ENCODE data around the gene FAM180B.
"Not testable (repeated sequence)": the region's sequence is repeated elsewhere in the genome, so short reads cannot be mapped to it uniquely, and the experiment has no call there.

FAM180B gene, protein sequence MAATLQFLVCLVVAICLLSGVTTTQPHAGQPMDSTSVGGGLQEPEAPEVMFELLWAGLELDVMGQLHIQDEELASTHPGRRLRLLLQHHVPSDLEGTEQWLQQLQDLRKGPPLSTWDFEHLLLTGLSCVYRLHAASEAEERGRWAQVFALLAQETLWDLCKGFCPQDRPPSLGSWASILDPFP

DNA sequence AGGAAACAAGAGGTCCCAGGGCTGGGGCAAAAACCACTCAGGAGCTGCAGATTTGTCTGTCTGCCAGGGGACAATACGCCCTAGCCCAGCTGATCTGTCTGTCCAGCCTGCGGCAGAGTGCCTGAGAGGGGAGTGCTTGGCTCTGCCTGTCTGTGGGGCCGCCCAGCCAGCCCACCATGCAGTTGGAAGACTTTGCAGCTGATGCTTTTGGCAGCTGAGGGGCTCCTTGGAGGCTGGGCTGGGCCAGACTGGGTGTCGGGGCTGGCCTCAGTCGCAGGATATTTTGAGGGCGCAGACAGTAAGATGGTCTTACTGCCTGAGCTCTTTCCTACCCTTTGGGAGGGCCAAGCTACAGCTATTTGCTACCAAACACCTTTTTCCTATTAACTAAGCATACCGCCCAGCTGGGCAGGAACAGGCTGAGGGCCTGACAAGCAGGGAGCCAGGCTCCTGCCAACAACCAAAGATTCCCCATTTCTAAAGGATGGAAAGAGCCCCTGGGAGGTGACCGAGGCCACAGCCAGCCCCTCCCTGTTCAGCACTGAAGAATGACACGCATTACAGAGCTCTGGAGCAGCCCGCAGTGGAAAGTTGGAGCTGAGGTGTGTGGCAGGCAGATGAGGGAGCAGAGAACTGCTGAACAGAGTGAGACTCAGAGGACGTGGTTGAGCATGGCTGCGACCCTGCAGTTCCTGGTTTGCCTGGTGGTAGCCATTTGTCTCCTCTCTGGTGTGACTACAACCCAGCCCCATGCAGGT, at the start of gene FAM180B:
Gene FAM180B (plus strand): TSS at position 581 of the 758 bp plus-strand sequence. CDS start 91 bp downstream, at position 672.
- no peak for DNase-seq

DNA sequence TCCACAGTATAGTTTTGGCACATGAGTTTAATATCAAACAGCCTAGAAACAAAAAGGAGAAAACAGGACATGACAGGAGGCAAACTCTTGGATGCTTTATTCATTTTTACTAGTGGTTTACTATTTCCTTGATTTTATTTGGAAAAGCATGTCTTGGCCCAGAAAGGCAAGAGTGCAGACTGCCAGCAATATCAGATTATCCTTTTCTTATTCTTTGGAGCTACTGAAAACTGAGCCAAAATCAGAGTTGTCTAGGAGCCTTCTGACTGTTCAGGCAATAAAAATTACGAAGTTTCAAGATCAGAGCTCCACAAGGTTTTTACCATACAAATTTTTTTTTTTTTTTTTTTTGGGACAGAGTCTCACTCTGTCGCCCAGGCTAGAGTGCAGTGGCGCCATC, 49.6 kb upstream of the FAM180B start:
- DNase-seq = no peak

DNA sequence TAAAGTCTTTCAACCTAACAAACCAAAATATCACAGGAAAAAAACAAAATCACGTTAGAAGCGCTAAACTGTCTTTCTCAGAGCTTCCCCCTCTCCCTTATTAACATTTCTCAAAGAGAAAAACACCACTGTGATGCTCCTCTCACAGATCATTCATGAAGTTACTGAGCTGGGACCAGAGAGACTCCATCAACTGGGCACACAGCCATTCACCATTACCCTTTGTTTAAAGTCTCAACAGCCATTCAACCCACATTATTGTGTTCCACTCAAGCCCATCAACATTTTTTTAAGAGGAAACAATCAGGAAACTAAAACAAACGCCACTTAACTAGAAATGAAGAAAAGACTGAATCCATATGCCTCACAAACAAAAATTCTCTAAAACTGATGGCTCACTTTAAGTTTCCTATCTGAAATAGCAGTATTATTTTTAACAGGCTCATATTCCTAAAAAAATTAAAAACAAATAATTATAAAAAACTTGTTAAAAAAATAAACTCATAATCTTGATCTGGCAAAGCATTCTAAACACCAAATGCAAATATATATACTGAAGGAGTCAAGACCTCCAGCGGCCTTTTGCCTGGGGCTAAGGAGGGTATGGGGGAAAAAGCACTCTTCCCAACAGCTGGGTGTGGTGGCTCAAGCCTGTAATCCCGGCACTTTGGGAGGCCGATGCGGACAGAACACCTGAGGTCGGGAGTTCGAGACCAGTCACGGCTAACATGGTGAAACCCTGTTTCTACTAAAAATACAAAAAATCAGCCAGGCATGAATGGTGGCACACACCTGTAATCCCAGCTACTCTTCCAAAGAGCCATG, 47.5 kb upstream of the FAM180B start:
- DNase-seq = peak; percentile 51

DNA sequence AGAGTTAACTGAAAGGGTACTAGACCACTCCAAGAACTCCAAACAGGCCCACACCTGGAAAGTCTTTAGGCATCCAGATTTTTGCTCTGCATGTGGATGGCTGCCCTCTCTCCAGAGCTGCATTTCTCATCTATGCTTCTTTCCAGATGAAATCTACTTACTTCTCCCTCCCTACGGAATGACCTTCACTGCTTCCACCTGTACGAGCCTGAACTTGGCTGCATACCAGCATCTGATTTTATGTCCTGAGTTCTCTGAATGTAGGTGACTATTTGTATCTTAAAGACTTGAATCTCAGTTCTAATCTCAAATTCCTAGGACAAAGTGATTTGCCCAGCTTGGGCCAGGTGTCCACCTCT, 46.8 kb upstream of the FAM180B start:
- no peak for DNase-seq

DNA sequence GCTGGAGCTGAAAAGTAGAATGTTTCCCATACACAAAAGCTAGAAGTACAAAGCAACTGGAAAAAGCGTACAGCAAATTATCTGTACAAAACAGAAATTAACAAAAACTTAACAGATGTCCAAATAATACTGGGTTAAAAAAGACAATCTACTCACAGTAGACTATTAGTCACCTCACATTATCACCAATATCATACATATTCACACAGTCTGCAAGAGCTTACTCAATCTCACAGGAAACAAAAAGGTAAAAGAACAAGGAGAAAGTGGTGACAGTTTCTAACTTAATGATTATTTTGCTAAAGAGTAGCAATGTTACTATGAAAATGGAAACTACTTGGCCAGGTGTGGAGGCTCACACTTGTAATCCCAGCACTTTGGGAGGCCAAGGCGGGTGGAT, 45.4 kb upstream of the FAM180B start:
- DNase-seq = no peak

DNA sequence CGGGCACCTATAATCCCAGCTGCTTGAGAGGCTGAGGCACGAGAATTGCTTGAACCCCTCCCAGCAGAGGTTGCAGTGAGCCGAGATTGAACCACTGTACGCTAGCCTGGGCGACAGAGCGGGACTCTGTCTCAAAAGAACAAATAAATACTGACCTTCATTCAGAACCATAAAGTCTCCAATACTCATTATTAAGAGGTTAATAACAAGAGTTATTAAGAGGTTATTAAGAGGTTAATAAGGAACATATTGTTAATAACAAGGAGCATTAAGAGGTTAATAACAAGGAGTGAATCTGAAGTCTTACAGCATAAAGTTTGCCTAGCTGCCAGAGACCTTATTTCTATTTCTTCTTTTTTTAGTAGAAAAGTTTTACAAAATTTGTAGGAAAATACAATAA, 41.2 kb upstream of the FAM180B start:
- no peak for DNase-seq

DNA sequence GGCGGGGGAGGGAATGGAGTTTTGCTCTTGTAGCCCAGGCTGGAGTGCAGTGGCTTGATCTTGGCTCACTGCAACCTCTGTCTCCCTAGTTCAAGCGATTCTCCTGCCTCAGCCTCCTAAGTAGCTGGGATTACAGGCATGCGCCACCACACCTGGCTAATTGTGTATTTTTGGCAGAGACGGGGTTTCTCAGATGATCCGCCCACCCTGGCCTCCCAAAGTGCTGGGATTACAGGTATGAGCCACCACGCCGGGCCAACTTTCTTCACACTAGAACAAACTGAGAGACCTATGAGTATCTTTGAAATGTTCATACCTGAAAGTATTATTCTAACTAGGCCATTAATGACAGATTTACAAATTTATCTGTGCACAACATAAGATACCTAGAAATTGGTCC, 40.2 kb upstream of the FAM180B start:
- DNase-seq = not testable (repeated sequence)

DNA sequence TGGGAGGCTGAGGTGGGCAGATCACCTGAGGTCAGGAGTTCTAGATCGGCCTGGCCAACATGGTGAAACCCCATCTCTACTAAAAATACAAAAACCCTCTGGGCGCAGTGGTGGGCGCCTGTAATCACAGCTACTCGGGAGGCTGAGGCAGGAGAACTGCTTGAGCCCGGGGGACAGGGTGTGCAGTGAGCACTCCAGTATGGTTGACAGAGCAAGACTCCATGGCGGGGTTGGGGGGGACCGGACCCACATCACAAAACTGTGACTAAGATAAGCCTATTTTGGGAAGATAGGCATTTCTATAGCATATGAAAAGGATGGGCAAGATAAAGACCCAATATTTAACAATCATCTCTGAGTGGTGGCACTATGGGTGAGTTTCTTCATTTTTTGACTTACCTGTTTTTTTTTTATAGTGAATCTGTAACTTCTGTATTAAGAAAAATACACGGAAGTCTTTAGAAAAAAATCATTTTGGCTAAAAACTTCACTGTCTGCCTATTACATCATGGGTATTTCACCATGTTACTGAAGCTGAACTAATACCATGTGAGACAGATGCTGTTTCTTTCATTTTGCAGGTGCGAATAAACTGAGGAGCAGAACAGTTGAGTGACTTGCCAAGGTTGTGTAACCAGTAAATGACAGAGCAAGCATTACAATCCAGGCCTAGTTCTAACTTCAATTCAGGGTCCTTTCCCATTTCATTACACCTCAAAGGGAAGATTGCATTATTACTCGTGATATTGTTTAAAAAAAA, 36.0 kb upstream of the FAM180B start:
- DNase-seq = no peak

DNA sequence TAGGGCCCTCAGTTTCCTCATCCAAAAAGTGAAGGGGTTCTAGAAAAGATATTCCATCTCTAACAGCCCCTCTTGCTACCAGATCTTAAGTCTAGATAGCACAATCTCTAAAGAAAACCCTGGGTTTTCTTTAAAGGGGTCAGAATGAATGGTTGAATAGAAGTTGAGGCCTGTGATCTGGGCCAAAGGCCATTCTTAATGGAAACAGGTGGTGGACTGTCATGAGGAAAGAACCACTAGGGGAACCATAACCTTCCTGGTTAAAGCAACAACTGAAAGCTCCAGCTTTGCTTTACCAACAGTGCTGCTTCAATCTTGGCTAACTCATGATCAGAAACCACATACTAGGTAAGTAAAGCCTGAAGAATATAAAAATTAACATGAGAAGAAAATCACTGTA, 35.4 kb upstream of the FAM180B start:
- DNase-seq = no peak

DNA sequence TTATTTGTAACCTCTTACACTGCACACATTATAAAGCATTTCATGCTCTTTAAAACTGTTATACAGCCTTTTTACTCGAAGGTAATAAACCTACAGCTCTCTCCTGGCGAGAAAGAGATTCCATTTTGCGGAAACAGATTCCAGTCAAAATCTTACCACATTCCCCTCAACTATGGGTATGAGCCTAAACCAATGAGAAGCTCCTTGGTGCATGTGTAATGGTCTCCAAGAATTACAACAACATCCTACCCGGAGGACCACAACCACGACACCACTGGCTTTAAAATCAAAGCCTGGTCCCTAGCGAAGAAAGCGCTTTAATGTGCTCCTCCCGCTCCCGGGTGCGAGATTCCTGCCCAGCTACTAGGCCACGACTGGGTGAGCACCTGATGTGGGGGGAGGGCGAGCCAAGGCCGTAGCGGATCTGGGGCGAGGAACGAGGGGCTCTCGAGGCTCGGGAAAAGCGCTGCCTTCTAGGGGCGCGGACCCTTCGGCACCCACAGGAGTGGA, 34.4 kb upstream of the FAM180B start:
- DNase-seq = no peak

DNA sequence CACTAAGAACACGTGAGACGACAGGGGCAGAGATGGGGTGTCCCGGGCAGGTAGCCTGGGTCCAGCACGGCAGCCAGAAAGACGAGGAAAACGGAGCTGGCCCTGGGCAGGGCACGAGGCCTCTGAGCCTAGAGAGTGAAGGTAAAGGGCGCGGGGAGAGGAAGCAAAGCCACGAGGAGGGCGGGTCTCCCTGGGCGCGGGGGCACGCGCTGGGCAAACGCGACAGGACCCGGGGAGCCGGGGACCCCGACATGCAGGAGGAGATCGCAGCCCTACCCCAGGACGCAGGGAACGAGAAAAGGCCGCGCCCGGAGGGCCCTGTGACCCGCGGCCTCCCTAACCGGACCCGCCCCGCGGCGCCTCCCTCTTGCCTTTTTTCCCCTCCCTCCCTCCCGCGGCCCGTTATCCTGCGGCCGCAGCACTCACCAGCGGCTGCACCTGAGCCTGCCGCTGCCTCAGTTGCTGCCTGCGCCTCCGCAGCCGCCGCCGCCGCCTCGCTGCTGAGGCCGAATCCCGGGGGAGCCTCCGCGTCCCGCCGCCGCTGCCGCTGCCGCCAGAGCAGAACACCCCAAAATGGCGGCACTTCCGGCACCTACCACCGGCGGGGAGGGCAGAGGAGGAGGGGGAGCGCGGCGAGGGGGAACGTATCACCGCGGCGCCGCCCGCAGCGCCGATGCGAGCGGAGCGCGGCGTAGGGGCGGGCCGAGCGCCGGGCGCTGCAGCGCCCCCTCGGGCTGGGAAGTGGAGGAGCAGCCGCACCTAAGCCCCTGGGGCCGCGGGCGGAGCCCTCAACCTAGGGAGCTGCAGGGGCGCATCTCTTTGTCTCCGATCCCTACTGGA, 33.7 kb upstream of the FAM180B start, which contains the start of gene CELF1:
Gene CELF1 (minus strand): TSS at position 567 of the 840 bp plus-strand sequence. CDS start 53,609 bp downstream, outside the sequence.
- peak; percentile 79 for DNase-seq

DNA sequence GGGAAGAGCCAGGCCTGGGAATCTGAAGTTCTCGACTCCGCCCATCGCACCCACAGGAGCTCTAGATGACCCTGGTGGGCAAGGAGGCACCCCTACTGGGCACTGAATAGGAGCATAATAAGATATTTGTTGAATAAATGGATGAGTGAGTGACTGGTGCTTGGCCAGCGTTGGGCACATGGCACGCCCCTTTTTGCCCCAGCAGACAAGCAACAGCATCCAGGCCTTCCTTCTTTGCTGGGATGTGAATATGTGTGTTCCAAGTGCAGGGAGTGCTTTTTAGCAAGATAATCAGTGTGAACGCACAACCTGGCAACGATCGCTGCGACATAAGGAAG, 33.1 kb upstream of the FAM180B start:
- no peak for DNase-seq

DNA sequence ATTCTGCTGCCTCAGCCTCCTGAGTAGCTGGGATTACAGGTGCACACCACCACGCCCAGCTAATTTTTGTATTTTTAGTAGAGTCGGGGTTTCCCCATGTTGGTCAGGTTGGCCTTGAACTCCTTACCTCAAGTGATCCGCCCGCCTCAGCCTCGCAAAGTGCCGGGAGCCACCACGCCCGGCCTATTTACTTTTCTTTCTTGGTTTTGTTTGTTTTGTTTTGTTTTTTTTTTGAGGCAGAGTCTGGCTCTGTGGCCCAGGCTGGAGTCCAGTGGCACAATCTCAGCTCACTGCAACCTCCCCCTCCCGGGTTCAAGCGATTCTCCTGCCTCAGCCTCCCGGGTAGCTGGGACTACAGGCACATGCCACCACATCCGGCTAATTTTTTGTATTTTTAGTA, 29.5 kb upstream of the FAM180B start:
- DNase-seq = not testable (repeated sequence)

DNA sequence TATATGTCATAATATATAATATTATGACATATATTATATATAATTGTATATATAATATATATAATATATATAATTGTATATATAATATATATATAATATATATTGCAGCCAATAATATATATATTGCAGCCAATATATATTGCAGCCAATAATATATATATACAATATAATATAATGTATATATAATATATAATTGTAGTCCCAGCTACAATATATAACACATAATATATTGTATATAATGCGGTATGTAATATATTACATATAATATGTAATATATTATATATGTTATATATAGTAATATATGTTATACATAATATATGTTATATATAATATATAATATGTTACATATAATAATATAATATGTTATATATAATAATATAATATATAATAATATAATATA, 27.8 kb upstream of the FAM180B start:
- no peak for DNase-seq

DNA sequence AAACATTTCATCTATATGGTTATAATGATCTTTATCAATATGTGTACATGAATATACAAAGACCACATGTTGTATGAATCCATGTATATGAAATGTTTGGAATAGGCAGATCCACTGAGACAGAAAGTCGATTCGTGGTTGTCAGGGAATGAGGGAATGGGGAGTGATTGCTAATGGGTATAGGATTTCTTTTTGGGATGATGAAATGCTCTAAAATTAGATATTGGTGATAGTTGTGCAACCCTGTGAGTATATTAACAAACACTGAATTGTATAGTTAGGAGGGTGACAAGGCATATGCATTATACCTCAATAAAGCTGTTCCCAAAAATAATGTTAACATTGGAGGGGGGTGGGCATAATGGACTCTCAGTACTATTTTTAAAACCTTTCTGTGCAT, 26.1 kb upstream of the FAM180B start:
- no peak for DNase-seq

DNA sequence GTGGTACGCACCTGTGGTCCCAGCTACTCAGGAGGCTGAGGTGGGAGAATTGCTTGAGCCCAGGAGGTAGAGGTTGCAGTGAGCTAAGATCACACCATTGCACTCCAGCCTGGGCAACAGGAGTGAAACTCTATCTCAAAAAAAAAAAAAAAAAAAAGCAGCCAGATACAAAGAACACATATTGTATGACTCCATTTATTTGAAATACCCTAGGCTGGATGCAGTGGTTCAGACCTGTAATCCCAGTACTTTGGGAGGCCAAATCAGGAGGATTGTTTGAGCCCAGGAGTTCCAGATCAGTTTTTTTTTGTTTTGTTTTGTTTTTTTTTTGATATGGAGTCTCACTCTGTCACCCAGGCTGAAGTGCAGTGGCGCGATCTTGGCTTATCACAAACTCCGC, 24.1 kb upstream of the FAM180B start:
- not testable (repeated sequence) for DNase-seq

DNA sequence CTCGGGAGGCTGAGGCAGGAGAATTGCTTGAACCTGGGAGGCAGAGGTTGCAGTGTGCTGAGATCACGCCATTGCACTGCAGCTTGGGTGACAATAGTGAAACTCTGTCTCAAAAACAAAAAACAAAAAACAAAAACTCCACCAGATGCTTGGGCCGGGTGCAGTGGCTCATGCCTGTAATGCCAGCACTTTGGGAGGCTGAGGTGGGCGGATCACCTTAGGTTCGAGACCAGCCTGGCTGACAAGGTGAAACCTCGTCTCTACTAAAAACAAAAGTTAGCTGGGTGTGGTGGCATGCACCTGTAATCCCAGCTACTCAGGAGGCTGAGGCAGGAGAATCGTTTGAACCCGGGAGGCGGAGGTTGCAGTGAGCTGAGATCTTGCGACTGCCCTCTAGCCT, 22.1 kb upstream of the FAM180B start:
- not testable (repeated sequence) for DNase-seq

DNA sequence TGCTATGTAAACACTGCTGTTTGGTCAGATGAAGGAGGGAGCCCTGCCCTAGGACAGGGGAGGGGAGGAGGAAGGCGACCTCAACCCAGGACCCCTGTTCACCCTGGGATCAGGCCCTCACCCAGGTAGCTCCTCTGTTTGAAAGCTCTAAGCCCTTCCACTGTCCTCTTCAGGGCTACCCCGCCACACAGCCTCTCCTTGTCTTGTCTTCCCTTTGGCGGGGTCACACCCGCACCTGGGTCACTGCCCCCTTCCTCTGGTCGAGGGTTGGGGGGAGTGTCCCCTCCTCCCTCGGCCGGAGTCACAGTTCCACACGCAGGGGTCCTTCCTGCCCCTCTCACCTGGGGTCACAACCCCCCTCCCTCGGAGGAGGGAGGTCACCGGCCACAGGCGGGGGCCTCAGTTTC, 21.5 kb upstream of the FAM180B start:
- DNase-seq = no peak

DNA sequence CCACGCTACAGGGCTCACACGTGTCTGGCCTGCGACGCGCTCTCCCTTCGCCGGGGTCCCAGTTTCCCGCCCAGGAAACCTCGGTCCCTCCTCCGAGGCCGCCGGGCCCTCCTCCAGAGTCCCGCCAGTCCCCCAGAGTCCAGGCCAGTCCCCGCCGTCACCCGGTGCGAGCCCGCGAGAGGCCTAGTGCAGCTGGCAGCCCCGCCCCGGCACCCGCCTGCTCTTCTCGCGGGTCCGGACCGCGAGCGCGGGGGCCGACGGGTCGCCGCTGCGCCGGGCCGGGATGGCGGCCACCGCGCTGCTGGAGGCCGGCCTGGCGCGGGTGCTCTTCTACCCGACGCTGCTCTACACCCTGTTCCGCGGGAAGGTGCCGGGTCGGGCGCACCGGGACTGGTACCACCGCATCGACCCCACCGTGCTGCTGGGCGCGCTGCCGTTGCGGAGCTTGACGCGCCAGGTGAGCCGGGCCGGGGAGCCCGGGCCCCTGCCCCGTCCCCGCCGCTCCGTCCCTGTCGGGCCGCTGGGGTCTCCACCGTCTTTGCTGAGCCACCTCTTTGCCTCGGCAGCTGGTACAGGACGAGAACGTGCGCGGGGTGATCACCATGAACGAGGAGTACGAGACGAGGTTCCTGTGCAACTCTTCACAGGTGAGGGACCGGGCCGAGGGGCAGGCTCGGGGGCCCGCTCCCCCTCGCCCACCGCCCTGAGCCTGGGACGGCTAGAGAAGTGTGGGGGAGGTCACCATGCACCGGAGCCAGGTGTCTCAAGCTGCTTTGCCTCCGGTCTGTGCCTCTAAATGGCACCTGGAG, 20.9 kb upstream of the FAM180B start, which contains the start of gene PTPMT1:
Gene PTPMT1 (plus strand): TSS at position 260 of the 809 bp plus-strand sequence. CDS start 24 bp downstream, at position 284.
- DNase-seq = no peak

DNA sequence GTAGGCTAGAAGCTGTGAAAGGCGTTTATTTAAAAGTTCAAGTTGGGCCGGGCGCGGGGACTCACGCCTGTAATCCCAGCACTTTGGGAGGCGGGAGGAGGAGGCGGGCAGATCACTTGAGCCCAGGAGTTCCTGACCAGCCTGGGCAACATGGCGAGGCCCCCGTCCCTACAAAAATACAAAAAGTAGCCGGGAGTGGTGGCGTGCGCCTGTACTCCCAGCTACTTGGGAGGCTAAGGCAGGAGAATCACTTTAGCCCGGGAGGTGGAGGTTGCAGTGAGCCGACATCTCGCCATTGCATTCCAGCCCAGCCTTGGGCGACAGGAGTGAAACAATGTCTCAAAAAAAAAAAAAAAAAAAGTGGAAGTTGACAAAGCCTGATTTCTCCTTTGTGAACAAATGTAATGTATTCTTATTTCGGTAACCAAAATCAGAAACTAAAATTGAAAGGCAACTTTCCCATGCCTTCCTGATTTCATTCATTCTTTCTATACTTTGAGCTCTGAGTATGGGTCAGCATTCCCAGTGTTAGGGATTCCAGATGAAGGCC, 20.3 kb upstream of the FAM180B start:
- DNase-seq = no peak

DNA sequence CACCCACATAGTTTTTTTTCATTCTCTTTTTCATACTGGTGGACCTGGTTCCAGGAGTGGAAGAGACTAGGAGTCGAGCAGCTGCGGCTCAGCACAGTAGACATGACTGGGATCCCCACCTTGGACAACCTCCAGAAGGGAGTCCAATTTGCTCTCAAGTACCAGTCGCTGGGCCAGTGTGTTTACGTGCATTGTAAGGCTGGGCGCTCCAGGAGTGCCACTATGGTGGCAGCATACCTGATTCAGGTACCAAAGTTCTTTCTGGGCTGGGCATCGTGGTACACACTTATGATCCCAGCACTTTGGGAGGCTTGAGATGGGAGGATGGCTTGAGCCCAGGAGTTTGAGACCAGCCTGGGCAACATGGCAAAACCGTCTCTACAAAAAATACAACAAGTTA, 16.8 kb upstream of the FAM180B start:
- DNase-seq = no peak

Measured in NCI-H748 treated with DMSO at 0.1 percent for 48 hours (cell line).